ENCODE results near the gene RHOF. TPM values are rescaled to one million over a fixed set of nuclear protein-coding genes. Genes with fewer than 3 reads are reported as not detected.

RHOF gene, protein sequence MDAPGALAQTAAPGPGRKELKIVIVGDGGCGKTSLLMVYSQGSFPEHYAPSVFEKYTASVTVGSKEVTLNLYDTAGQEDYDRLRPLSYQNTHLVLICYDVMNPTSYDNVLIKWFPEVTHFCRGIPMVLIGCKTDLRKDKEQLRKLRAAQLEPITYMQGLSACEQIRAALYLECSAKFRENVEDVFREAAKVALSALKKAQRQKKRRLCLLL
- 9.6 to 14.1 TPM (median 10.8 TPM) in 3 replicates for total RNA-seq
- long read RNA-seq, partial matches to known transcripts = 0 of 7 reads
- long read RNA-seq, other reads (novel, unspliced or antisense) = 2 of 7 reads

GRCh38 chr12:121793440-121793837 is at the start of gene RHOF:
RHOF (minus strand) TSS chr12:121793688; CDS start chr12:121793633, 55 bp downstream.
- no peak for DNase-seq (ENCODE audit: low spot score)
- Mint-ChIP-seq H3K4me1 (ENCODE audit: low read depth) (peaks cover 57% of the 10 kb centered on the region), H3K27me3 (ENCODE audit: low read depth) (no peaks in the 10 kb centered on the region), H3K9me3 (ENCODE audit: low read depth) (no peaks in the 10 kb centered on the region), H3K4me3 (ENCODE audit: unreplicated experiment) (peak within 1 kb of the TSS; percentile 68), H3K27ac (ENCODE audit: unreplicated experiment) (peak within 1 kb of the TSS; percentile 99), H3K36me3 (ENCODE audit: low read depth) (peaks cover 1% of the 10 kb centered on the region)
- TF ChIP-seq, protein P1, sequence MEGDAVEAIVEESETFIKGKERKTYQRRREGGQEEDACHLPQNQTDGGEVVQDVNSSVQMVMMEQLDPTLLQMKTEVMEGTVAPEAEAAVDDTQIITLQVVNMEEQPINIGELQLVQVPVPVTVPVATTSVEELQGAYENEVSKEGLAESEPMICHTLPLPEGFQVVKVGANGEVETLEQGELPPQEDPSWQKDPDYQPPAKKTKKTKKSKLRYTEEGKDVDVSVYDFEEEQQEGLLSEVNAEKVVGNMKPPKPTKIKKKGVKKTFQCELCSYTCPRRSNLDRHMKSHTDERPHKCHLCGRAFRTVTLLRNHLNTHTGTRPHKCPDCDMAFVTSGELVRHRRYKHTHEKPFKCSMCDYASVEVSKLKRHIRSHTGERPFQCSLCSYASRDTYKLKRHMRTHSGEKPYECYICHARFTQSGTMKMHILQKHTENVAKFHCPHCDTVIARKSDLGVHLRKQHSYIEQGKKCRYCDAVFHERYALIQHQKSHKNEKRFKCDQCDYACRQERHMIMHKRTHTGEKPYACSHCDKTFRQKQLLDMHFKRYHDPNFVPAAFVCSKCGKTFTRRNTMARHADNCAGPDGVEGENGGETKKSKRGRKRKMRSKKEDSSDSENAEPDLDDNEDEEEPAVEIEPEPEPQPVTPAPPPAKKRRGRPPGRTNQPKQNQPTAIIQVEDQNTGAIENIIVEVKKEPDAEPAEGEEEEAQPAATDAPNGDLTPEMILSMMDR (IDR thresholded peaks at IDR 0.05) = no peak

DNA sequence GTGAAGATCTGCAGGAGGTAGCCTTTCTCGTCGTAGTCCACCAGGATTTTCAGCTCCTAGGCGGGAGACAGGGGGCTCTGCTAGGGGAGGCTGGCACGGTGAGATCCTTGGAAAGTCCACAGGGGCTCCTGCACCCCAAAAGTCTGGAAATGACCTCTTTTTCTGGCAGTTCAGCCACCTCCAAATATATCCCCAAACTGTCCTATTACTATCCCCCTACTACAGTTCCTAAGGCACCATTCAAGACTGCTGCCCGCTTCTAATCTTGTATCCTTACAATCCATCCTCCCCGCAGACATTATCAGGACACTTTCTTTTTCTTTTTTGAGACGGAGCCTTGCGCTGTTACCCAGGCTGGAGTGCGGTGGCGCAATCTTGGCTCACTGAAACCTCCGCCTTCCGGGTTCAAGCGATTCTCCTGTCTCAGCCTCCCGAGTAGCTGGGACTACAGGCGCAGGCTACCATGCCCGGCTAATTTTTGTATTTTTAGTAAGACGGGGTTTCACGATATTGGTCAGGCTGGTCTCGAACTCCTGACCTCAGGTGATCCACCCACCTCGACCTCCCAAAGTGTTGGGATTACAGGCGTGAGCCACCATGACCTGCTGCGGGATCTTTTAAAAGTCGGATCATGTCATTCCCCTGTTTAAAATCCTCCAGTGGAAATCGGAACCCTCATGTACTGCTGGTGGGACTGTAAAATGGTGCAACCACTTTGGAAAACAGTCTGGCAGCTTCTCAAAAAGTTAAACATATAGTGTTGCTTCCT is 46.7 kb upstream of the RHOF start:
- TF ChIP-seq, protein P1 (IDR thresholded peaks at IDR 0.05) = no peak
- no peaks in the 10 kb centered on the region for H3K36me3 Mint-ChIP-seq (ENCODE audit: low read depth)

DNA sequence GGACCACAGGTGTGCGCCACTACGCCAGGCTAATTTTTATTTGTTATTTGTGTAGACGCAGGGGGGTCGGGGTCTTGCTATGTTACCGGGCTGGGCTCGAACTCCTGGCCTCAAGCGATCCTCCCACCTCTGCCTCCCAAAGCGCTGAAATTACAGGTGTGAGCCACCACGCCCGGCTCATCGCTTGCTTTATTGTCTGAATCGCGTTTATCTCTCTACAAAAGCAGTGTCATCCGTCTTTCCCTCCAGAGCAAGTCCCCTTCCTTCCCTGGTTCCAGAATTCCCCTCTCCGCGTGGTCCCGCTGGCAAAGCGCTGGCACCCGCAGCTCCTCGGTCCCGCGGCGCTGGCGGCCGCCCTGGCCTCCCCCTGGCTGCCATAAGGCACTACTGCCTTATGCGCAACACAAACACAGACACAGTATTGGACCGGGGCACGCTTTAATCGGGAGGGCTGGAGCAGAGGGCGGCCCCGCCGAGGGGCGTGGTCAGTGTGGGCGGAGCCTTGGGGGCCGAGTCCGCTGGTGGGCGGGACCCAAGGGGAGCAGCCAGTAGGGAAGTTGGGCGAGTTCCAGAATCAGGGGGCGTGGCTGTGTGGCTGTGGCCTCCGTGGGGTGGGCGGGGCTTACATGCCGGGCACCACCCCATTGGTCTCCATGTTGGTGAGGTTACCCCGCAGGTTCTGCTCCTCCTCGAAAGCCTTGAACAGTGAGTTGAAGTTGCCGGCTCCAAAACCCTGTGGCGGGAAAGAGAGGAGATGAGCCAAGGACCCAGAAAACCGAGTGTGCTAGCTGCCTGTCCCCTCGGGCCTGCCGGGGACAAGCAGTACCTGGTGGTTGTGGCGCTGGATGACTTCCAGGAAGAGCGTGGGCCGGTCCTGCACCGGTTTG is 45.9 kb upstream of the RHOF start:
- Mint-ChIP-seq H3K27ac (ENCODE audit: unreplicated experiment) (peak overlapping the region; percentile 78), H3K4me3 (ENCODE audit: unreplicated experiment) (peak overlapping the region; percentile 91), H3K4me1 (ENCODE audit: low read depth) (peaks cover 12% of the 10 kb centered on the region), H3K27me3 (ENCODE audit: low read depth) (no peaks in the 10 kb centered on the region), H3K9me3 (ENCODE audit: low read depth) (no peaks in the 10 kb centered on the region), H3K36me3 (ENCODE audit: low read depth) (no peaks in the 10 kb centered on the region)
- TF ChIP-seq, protein P1 (IDR thresholded peaks at IDR 0.05) = peak; percentile 74
- peak; percentile 99 for DNase-seq (ENCODE audit: low spot score)

More for the DNA sequence above, 46.7 kb upstream of the RHOF start:
- peak overlapping the region; percentile 91 for H3K4me3 Mint-ChIP-seq (ENCODE audit: unreplicated experiment)
- H3K4me1 Mint-ChIP-seq (ENCODE audit: low read depth) = peaks cover 12% of the 10 kb centered on the region
- H3K27me3 Mint-ChIP-seq (ENCODE audit: low read depth) = no peaks in the 10 kb centered on the region
- DNase-seq (ENCODE audit: low spot score) = no peak
- H3K27ac Mint-ChIP-seq (ENCODE audit: unreplicated experiment) = peak overlapping the region; percentile 78
- H3K9me3 Mint-ChIP-seq (ENCODE audit: low read depth) = no peaks in the 10 kb centered on the region

DNA sequence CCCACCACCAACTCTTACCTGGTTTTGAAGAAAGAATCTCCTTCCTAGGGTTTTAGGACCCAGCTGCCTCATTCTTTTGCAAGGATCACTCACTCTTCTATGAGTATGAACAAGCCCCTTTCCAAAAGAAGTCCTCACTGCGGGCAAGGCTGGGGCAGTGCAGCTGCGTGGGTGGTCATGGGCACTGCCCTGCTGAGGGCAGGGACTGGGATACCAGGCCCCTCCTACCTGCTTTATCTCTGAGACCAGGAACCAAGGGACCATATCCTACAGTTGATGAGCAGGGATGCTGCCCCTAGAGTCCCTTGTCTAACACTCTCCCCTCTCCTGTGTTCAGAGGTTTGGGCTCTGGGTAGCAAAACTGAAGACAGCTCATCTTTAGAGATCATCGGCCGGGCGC is 44.6 kb upstream of the RHOF start:
- H3K27me3 Mint-ChIP-seq (ENCODE audit: low read depth) = no peaks in the 10 kb centered on the region
- no peak overlapping the region for H3K27ac Mint-ChIP-seq (ENCODE audit: unreplicated experiment)
- H3K4me1 Mint-ChIP-seq (ENCODE audit: low read depth) = peaks cover 12% of the 10 kb centered on the region
- no peaks in the 10 kb centered on the region for H3K9me3 Mint-ChIP-seq (ENCODE audit: low read depth)
- H3K4me3 Mint-ChIP-seq (ENCODE audit: unreplicated experiment) = no peak overlapping the region
- no peaks in the 10 kb centered on the region for H3K36me3 Mint-ChIP-seq (ENCODE audit: low read depth)
- DNase-seq (ENCODE audit: low spot score) = no peak
- TF ChIP-seq, protein P1 (IDR thresholded peaks at IDR 0.05) = no peak

DNA sequence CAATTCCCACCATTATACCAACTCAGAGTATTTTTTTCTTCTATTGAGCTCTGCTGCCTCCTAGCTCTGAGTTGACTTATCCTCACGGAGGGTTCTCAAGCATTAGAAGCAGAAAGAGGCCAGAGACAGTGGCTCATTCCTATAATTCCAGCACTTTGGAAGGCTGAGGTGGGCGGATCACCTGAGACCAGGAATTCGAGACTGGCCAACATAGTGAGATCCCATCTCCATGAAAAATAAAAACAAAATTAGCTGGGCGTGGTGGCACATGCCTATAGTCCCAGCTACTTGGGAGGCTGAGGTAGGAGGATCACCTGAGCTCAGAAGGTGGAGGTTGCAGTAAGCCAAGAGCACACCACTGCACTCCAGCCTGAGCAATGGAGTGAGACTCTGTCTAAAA is 44.2 kb upstream of the RHOF start:
- Mint-ChIP-seq H3K4me3 (ENCODE audit: unreplicated experiment) (no peak overlapping the region), H3K27ac (ENCODE audit: unreplicated experiment) (no peak overlapping the region), H3K27me3 (ENCODE audit: low read depth) (no peaks in the 10 kb centered on the region), H3K4me1 (ENCODE audit: low read depth) (peaks cover 12% of the 10 kb centered on the region), H3K36me3 (ENCODE audit: low read depth) (peaks cover under 1% of the 10 kb centered on the region), H3K9me3 (ENCODE audit: low read depth) (no peaks in the 10 kb centered on the region)
- DNase-seq (ENCODE audit: low spot score) = no peak
- TF ChIP-seq, protein P1 (IDR thresholded peaks at IDR 0.05) = peak; percentile 48
